Upper lobe of left lung (tissue), 6 donors: ENCODE results near the gene AMOTL1. TPM values are rescaled to one million over a fixed set of nuclear protein-coding genes. Genes with fewer than 3 reads are reported as not detected.

ENCODE experiments used
- ATAC-seq, 2 donors: fragments of 200-7000 bp; cut with Tn5 transposase; one replicate each; pipeline ENCODE4 v1.9.1; 2022; ENCODE audit warnings: mild to moderate bottlenecking in 2 of 2, moderate library complexity in 2 of 2; ENCODE audit not compliant: low FRiP score in 2 of 2
- DNase-seq, 2 donors: peaks; one replicate each; pipeline ENCODE4 v3.0.0-alpha.2; 2019 to 2020
- H3K27ac ChIP-seq, 4 donors: fragments of 200-600 bp; sonication (generic); one replicate each; pipeline ENCODE4 v1.5.1; 2016 to 2019
- H3K27me3 ChIP-seq, 4 donors: fragments of 200-600 bp; sonication (generic); one replicate each; pipeline ENCODE4 v1.5.1; 2017 to 2019
- H3K36me3 ChIP-seq, 4 donors: fragments of 200-600 bp; sonication (generic); one replicate each; pipeline ENCODE4 v1.5.1; 2016 to 2019
- H3K4me1 ChIP-seq, 4 donors: fragments of 200-600 bp; sonication (generic); one replicate each; pipeline ENCODE4 v1.5.1; 2018 to 2019
- H3K4me3 ChIP-seq, 4 donors: fragments of 200-600 bp; sonication (generic); one replicate each; pipeline ENCODE4 v1.5.1; 2017 to 2019; ENCODE audit warnings: mild to moderate bottlenecking in 2 of 4, moderate library complexity in 1 of 4
- H3K9me3 ChIP-seq, 4 donors: fragments of 200-600 bp; sonication (generic); one replicate each; pipeline ENCODE4 v1.5.1; 2018 to 2019
- EP300 ChIP-seq, 4 donors: sonication (generic); formaldehyde crosslinking; IDR thresholded peaks; one replicate each; pipeline ENCODE4 v1.5.1; 2017; ENCODE audit warnings: antibody characterized with exemption in 4 of 4, control low read depth in 2 of 4
- POLR2A ChIP-seq, 4 donors: fragments of 450-650 bp; IDR thresholded peaks; one replicate each; pipeline ENCODE4 v1.5.1; 2016 to 2017; ENCODE audit warnings: antibody characterized with exemption in 4 of 4, mild to moderate bottlenecking in 2 of 4
- POLR2AphosphoS5 ChIP-seq, 2 donors: sonication (generic); formaldehyde crosslinking; IDR thresholded peaks; one replicate each; pipeline ENCODE4 v1.5.1; 2017; ENCODE audit warnings: antibody characterized with exemption in 2 of 2
- WGBS, 2 donors: methylation state at CpG; one replicate each; pipeline ENCODE4 v1.1.5; 2017 to 2018; 5-methylcytosine and 5-hydroxymethylcytosine counted together
- total RNA-seq, 6 donors: library from RNA; depleted of rRNA in 4 of 6; stranded (reverse); fragments of >200 nt in 4 of 6; gene quantifications; one replicate each; pipeline versions ENCODE4 v1.1.0 to v1.2.1, GENCODE V29; 2016 to 2021
- TF ChIP-seq, protein P1 (sequence below), 6 experiments: fragments of 450-650 bp in 4 of 6; fragments of 200-600 bp in 2 of 6; sonication (generic) in 2 of 6; IDR thresholded peaks; one replicate each; pipeline ENCODE4 v1.5.1; 2016 to 2019; ENCODE audit warnings: antibody characterized with exemption in 6 of 6
- donor health status: DM: no; HTN: no; CAD: no; lungs with moderate emphysema.
- donor health status: DM: no; HTN: yes; CAD: no; lungs with severe emphysema.

The AMOTL1 gene
- total RNA-seq, 6 donors from 2014 or later, result 30.4 to 54.7 (median 46.1) TPM

- no peak for ATAC-seq
- no peak for TF ChIP-seq POLR2A (IDR thresholded peaks at IDR 0.05)
- no peak for TF ChIP-seq EP300 (IDR thresholded peaks at IDR 0.05)
- TF ChIP-seq POLR2AphosphoS5 (IDR thresholded peaks at IDR 0.05), result no peak
- TF ChIP-seq, protein P1, sequence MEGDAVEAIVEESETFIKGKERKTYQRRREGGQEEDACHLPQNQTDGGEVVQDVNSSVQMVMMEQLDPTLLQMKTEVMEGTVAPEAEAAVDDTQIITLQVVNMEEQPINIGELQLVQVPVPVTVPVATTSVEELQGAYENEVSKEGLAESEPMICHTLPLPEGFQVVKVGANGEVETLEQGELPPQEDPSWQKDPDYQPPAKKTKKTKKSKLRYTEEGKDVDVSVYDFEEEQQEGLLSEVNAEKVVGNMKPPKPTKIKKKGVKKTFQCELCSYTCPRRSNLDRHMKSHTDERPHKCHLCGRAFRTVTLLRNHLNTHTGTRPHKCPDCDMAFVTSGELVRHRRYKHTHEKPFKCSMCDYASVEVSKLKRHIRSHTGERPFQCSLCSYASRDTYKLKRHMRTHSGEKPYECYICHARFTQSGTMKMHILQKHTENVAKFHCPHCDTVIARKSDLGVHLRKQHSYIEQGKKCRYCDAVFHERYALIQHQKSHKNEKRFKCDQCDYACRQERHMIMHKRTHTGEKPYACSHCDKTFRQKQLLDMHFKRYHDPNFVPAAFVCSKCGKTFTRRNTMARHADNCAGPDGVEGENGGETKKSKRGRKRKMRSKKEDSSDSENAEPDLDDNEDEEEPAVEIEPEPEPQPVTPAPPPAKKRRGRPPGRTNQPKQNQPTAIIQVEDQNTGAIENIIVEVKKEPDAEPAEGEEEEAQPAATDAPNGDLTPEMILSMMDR (IDR thresholded peaks at IDR 0.05), result no peak
These were observed 152.2 kb downstream of the AMOTL1 start for GRCh38 chr11:94920311-94920710.

DNA sequence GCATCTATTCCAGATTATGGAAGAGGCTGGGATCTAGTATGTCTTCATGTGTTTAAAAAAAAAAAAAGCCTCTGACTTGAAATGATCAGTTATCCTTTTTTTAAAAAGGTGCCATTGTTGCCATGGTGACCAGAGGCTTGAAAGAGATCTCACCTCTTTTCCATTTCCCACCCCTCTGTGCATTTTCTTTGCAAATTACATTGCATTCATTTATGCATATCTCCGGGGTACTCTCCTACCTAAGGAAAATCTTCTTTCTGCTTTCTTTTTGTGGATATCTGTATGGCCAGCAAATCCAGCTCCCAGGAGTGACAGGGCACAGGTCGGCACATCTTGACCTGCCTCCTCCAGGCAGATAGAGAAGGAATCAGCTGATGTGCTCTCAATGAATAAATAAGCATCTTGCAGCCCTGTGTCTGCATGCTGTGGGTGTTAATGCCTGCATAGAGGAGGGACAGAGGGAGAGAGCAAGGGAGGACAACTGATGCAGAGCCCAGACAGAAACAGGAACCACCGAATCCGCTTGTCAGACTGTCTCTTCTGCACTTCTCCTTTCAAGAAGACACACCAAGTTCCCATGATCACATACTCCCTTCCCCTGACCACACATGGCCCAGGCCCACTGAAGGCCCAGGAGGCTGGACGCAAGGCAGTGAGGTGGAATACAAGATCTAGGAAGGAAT is 154.3 kb downstream of the AMOTL1 start:
- TF ChIP-seq POLR2AphosphoS5 (IDR thresholded peaks at IDR 0.05), result no peak
- TF ChIP-seq, protein P1 (IDR thresholded peaks at IDR 0.05), result no peak
- ATAC-seq (peak in 1 of 2 donors; percentile 17), DNase-seq (no peak)
- Histone ChIP-seq H3K4me3 (no peak overlapping the region), H3K9me3 (no peaks in the 10 kb centered on the region), H3K4me1 (peaks cover 24 to 37% (median 27%) of the 10 kb centered on the region in 4 donors), H3K27me3 (no peaks in the 10 kb centered on the region), H3K36me3 (no peaks in the 10 kb centered on the region), H3K27ac (no peak overlapping the region)
- 62 to 67% methylated on average over 4 to 5 of the region's 5 CpGs for WGBS, 2 donors

More at GRCh38 chr11:94920311-94920710, 152.2 kb downstream of the AMOTL1 start:
- H3K36me3 ChIP-seq, result no peaks in the 10 kb centered on the region
- no peaks in the 10 kb centered on the region for H3K9me3 ChIP-seq
- no peak for DNase-seq
- H3K27ac ChIP-seq, result no peak overlapping the region
- H3K4me1 ChIP-seq, result peaks cover 12 to 17% (median 14%) of the 10 kb centered on the region in 4 donors
- no peak overlapping the region for H3K4me3 ChIP-seq
- no peaks in the 10 kb centered on the region for H3K27me3 ChIP-seq

GRCh38 chr11:94923004-94923334 is 154.8 kb downstream of the AMOTL1 start:
- no peaks in the 10 kb centered on the region for H3K36me3 ChIP-seq
- H3K27me3 ChIP-seq, result no peaks in the 10 kb centered on the region
- no peak overlapping the region for H3K4me3 ChIP-seq
- DNase-seq (no peak), ATAC-seq (no peak)
- H3K9me3 ChIP-seq, result no peaks in the 10 kb centered on the region
- H3K27ac ChIP-seq, result no peak overlapping the region
- WGBS, 2 donors, result 88 to 96% methylated on average over 2 of the region's 2 CpGs
- H3K4me1 ChIP-seq, result peaks cover 29 to 42% (median 32%) of the 10 kb centered on the region in 4 donors
- TF ChIP-seq, protein P1 (IDR thresholded peaks at IDR 0.05), result no peak
- no peak for TF ChIP-seq POLR2A (IDR thresholded peaks at IDR 0.05)
- TF ChIP-seq EP300 (IDR thresholded peaks at IDR 0.05), result no peak
- TF ChIP-seq POLR2AphosphoS5 (IDR thresholded peaks at IDR 0.05), result no peak

DNA sequence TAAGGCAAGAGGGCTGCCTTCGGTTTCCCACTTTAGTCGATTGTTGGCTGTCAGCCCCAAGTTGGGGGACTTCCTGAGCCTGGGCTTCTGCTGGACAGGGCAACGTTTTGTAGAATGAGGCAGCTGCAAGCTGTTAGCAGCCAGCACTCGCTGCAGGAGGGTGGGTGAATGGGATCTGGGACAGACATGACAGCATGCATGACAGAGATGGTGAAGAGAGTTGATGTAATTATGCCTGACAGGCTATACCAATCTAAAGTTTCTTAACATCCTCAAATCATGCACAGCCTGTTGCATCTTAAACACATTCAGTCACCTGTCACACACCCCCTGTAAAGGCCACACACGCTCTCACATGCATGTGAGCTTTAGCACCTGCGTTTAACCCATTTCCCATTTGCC is 156.0 kb downstream of the AMOTL1 start:
- Histone ChIP-seq H3K4me3 (no peak overlapping the region), H3K27ac (peak overlapping the region in 2 of 4 donors; percentile 65 to 88), H3K36me3 (no peaks in the 10 kb centered on the region), H3K4me1 (peaks cover 29 to 44% (median 40%) of the 10 kb centered on the region in 4 donors), H3K9me3 (no peaks in the 10 kb centered on the region), H3K27me3 (no peaks in the 10 kb centered on the region)
- 50 to 57% methylated on average over 4 to 6 of the region's 6 CpGs for WGBS, 2 donors
- DNase-seq (no peak), ATAC-seq (no peak)
- TF ChIP-seq EP300 (IDR thresholded peaks at IDR 0.05) (no peak), POLR2AphosphoS5 (IDR thresholded peaks at IDR 0.05) (peak in 1 of 2 donors; percentile 19)
- TF ChIP-seq, protein P1 (IDR thresholded peaks at IDR 0.05), result no peak

DNA sequence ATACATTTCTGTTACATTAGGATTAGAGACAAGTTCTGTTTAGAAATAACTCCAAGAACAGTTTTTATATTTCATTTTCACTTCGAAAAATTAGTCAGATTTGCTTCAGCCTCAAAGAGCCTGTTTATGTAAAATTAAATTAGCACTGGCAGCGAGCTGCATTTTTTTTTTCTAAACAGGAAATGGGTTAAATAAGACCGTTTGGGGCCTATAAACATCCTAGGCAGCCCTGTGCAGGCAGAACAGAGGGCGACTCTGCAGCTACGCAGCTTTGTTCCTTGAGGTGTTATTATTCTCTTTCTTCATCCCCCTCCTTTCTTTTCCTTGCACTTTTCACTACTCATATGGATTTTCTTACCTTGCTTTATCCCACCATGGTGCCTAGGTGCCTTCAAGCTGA is 156.5 kb downstream of the AMOTL1 start:
- WGBS, 2 donors, result 26 to 38% methylated on average over 5 of the region's 5 CpGs
- Histone ChIP-seq H3K36me3 (no peaks in the 10 kb centered on the region), H3K27ac (peak overlapping the region; percentile 63 to 88 (median 66)), H3K4me3 (no peak overlapping the region), H3K27me3 (no peaks in the 10 kb centered on the region), H3K4me1 (peaks cover 29 to 44% (median 40%) of the 10 kb centered on the region in 4 donors), H3K9me3 (no peaks in the 10 kb centered on the region)
- ATAC-seq (no peak), DNase-seq (no peak)
- TF ChIP-seq POLR2A (IDR thresholded peaks at IDR 0.05) (no peak), POLR2AphosphoS5 (IDR thresholded peaks at IDR 0.05) (no peak), EP300 (IDR thresholded peaks at IDR 0.05) (no peak)
- TF ChIP-seq, protein P1 (IDR thresholded peaks at IDR 0.05), result no peak
